Right lobe of liver (tissue), 6 donors: ENCODE measurements around the gene BCKDK. TPM values are rescaled to one million over a fixed set of nuclear protein-coding genes. Genes with fewer than 3 reads are reported as not detected.
A peak's percentile ranks its signal among the peaks of the same experiment; 100 is the strongest.

Experiments
- ATAC-seq, 4 donors: fragments of 200-7000 bp; cut with Tn5 transposase; one replicate each; pipeline ENCODE4 v1.9.1; 2020; ENCODE audit warnings: mild to moderate bottlenecking in 4 of 4, moderate library complexity in 4 of 4
- DNase-seq, 3 donors: peaks; one replicate each; pipeline ENCODE4 v3.0.0-alpha.2; 2020
- H3K27ac ChIP-seq, 3 donors: fragments of 200-600 bp; one replicate each; pipeline ENCODE4 v1.8.0; 2022
- H3K27me3 ChIP-seq, 2 donors: fragments of 200-600 bp; one replicate each; pipeline ENCODE4 v1.8.0; 2022
- H3K36me3 ChIP-seq, 4 donors: fragments of 200-600 bp; sonication (generic) in 1 of 4; one replicate each; pipeline versions ENCODE4 v1.5.1 to v1.8.0; 2017 to 2022; ENCODE audit warnings: control low read depth in 1 of 4
- H3K4me1 ChIP-seq, 4 donors: fragments of 200-600 bp; sonication (generic) in 1 of 4; one replicate each; pipeline versions ENCODE4 v1.5.1 to v1.8.0; 2017 to 2022; ENCODE audit warnings: control low read depth in 1 of 4
- H3K4me3 ChIP-seq, 3 donors: fragments of 200-600 bp; one replicate each; pipeline ENCODE4 v1.8.0; 2022
- H3K9me3 ChIP-seq, 4 donors: fragments of 200-600 bp; sonication (generic) in 1 of 4; one replicate each; pipeline versions ENCODE4 v1.5.1 to v1.8.0; 2017 to 2022; ENCODE audit warnings: control low read depth in 1 of 4
- CTCF ChIP-seq, 4 donors: fragments of 200-600 bp in 3 of 4; fragments of 450-650 bp in 1 of 4; IDR thresholded peaks; one replicate each; pipeline versions ENCODE4 v1.5.1 to v1.8.0; 2016 to 2022; ENCODE audit warnings: antibody characterized with exemption in 4 of 4, mild to moderate bottlenecking in 2 of 4
- POLR2A ChIP-seq: fragments of 450-650 bp; IDR thresholded peaks from one replicate; pipeline ENCODE4 v1.6.1; 2017; ENCODE audit warnings: antibody characterized with exemption, mild to moderate bottlenecking
- WGBS: methylation state at CpG from one replicate; pipeline ENCODE4 v1.1.6; 2018; ENCODE audit warnings: low coverage, low lambda C conversion rate; ENCODE audit not compliant: insufficient coverage; ENCODE audit errors: missing lambda C conversion rate; 5-methylcytosine and 5-hydroxymethylcytosine counted together
- intact Hi-C, 2 donors: fragments of 100-400 bp; cut with DNase I; formaldehyde crosslinking; loops; one replicate each; pipeline versions ENCODE4 v1.11.2 to v1.14.1; 2022
- total RNA-seq, 6 experiments: library from RNA; depleted of rRNA in 2 of 6; stranded (reverse); fragments of >200 nt in 2 of 6; fragmentation: NEBNext Ultra II Directional in 3 of 6; extraction: Animal tissue kit (Norgen Biotek cat#: 25700) in 3 of 6; gene quantifications; one replicate each; pipeline versions ENCODE4 v1.1.0 to v1.2.4, GENCODE V29; 2016 to 2023
- donor health status: DM: no; HTN: yes; CAD: no.
- donor health status: DM: no; HTN: no; CAD: no.
- donor health status: DM: no; HTN: no; CAD: no.
- donor health status: DM: no; HTN: yes; CAD: no.
- donor health status: DM: no; HTN: yes; CAD: no.

BCKDK gene
- total RNA-seq, 6 experiments from 2014 or later: 34.8 to 61.5 (median 41.8) TPM

DNA sequence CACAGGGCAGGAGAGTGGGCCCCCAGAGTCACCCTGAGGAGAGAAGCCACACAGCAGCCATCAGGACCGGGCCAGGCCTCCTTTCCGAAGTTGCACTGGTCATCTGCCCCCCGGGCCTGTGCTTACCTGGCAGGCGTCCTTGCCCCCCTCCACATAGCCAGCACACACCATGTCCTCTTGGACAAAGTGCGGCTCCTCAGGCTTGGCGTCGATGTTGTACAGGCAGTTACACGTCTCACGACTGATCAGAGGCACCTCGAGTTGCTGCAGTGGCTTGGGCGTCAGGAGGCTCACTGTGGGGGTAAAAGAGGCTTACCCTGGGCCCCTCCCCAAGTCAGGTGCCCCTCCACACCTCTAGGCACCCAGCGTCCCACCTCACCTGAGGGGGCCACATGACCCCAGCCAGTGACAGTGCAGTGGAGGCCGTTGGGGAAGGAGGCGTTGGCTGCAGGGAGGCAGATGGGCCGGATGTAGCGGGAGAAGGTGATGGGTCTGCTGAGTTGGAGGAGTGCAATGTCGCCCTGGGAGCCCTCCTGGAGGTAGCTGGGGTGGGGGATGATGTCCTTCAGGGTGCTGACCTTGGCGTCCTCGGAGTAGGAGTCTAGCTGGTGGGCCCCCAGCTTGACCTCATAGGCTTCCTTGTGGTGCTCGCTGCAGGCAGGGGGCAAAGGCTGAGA, 24.3 kb downstream of the BCKDK start:
- ATAC-seq (no peak), DNase-seq (no peak)
- intact Hi-C loops: no loop called here
- H3K27ac ChIP-seq: no peak overlapping the region
- H3K9me3 ChIP-seq: no peaks in the 10 kb centered on the region
- TF ChIP-seq POLR2A: no peak
- no peak for TF ChIP-seq CTCF (IDR thresholded peaks at IDR 0.05)
- H3K36me3 ChIP-seq: peaks cover 0 to 19% (median 0%) of the 10 kb centered on the region in 4 donors
- H3K27me3 ChIP-seq: no peaks in the 10 kb centered on the region
- no CpG with 5 or more reads among the region's 20 CpGs for whole genome bisulfite sequencing
- peaks cover 0 to 2% (median 0%) of the 10 kb centered on the region in 4 donors for H3K4me1 ChIP-seq
- no peak overlapping the region for H3K4me3 ChIP-seq

DNA sequence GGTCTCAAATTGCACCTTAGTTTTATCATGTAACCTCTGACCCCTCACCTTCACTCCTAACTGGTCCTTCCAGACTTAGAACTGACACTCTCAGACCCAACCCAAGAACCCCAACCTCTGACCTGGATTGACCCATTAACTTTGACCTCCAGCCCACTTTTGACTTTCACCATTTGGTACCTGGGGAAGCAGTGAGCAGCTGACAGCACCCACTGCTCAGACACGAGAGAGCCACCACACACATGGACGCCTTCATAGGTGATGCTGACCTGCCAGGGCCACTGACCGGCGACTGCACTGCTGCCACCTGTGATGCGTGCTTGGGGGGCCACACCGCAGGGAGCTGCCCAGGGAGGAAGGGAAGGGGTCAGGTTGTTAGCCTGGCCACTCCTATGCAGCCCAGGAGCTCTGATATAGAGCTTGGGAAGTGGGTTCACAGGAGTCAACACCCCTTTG, 24.9 kb downstream of the BCKDK start:
- WGBS: 88% methylated on average over 2 of the region's 6 CpGs
- no peak overlapping the region for H3K4me3 ChIP-seq

GRCh38 chr16:31134091-31134571, 25.9 kb downstream of the BCKDK start:
- no peak for ATAC-seq
- H3K4me1 ChIP-seq: peaks cover 0 to 2% (median 0%) of the 10 kb centered on the region in 4 donors
- TF ChIP-seq CTCF (IDR thresholded peaks at IDR 0.05) (no peak), POLR2A (no peak)

More for the DNA sequence above, 24.9 kb downstream of the BCKDK start:
- Histone ChIP-seq H3K4me1 (peaks cover 0 to 2% (median 0%) of the 10 kb centered on the region in 4 donors), H3K9me3 (no peaks in the 10 kb centered on the region), H3K27ac (no peak overlapping the region), H3K36me3 (peaks cover 0 to 17% (median 0%) of the 10 kb centered on the region in 4 donors), H3K27me3 (no peaks in the 10 kb centered on the region)
- ATAC-seq (no peak), DNase-seq (no peak)
- TF ChIP-seq CTCF (IDR thresholded peaks at IDR 0.05) (no peak), POLR2A (no peak)
- intact Hi-C loops: no loop called here

DNA sequence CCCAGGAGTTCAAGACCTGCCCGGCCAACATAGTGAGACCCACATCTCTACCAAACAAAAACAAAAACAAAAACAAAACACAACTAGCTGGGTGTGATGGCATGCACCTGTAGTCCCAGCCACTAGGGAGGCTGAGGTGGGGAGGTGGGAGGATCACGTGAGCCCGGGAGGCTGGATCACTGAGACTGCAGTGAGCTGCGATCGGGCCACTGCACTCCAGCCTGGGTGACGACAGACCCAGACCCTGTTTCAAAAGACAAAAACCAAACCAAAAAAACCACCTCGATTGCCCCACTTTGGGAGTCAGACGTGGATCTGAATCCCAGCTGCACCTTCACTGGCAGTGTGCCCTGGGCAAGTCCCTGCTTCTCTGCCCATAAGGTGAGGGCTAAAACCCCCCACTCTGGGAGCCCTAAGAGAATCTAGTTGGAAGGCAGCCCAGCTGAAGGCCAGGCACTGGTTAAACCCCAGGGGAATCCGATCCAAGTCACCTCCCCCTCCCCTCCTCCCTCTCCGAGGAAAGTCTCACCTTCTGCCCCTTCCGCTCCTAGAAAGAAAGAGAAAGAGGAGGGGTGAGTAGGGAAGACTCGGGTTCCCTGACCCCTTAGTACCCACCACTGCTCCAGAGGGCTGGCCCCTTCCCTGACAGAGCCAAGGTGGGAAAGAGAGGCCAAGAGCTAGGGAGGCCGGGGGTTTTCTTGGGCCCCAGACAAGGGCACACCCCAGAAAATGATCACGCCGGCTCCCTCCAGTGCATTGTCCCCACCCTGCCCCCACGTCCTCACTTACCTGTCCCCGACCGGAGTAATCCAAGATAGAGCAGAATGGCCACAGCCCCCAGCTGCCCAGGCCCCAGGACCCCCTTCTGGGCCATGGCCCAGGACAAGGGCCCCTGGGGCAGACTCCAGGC, 26.7 kb downstream of the BCKDK start:
- peak; percentile 22 to 59 (median 42) for ATAC-seq
- intact Hi-C loops: no loop called here
- TF ChIP-seq POLR2A (peak; percentile 24), CTCF (IDR thresholded peaks at IDR 0.05) (peak in 1 of 4 donors; percentile 29)
- 23% methylated on average over 15 of the region's 18 CpGs for WGBS
- Histone ChIP-seq H3K4me3 (peak overlapping the region; percentile 31 to 62 (median 54)), H3K4me1 (peaks cover 0 to 2% (median 0%) of the 10 kb centered on the region in 4 donors), H3K27me3 (no peaks in the 10 kb centered on the region), H3K9me3 (no peaks in the 10 kb centered on the region), H3K27ac (peak overlapping the region; percentile 22 to 45 (median 29)), H3K36me3 (peaks cover 0 to 17% (median 0%) of the 10 kb centered on the region in 4 donors)
- no peak for DNase-seq

More at GRCh38 chr16:31134091-31134571, 25.9 kb downstream of the BCKDK start:
- peak overlapping the region in 1 of 3 donors; percentile 62 for H3K4me3 ChIP-seq
- no peak for DNase-seq
- intact Hi-C loops: no loop called here
- H3K27me3 ChIP-seq: no peaks in the 10 kb centered on the region
- WGBS: 48% methylated on average over 3 of the region's 5 CpGs
- H3K36me3 ChIP-seq: peaks cover 0 to 17% (median 0%) of the 10 kb centered on the region in 4 donors
- no peak overlapping the region for H3K27ac ChIP-seq
- no peaks in the 10 kb centered on the region for H3K9me3 ChIP-seq
